ENCODE results near the gene FAM174B. TPM values are rescaled to one million over a fixed set of nuclear protein-coding genes. Genes with fewer than 3 reads are reported as not detected.

The FAM174B gene
- total RNA-seq, 4 donors from 2014 or later: 15.4 to 75.2 (median 18.3) TPM

DNA sequence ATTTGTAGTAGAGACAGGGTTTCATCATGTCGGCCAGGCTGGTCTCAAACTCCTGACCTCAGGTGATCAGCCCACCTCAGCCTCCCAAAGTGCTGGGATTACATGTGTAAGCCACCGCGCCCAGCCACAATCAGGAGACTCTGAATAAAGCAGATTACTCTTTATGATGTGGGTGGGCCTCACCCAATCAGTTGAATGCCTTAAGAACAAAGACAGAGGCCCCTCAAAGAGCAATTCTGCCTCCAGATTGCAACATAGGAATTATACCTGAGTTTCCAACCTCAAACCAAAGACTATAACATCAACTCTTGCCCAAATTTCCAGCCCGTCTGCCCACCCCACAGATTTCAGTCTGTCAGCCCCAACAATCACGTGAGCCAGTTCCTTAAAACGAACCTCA is 18.8 kb upstream of the FAM174B start:
- in situ Hi-C loops (cut with MboI; ENCODE audit: low pct_ligation_motif_present in 1 of 4, low pct_unique_long_range_greater_than_20kb in 1 of 4, low sequenced_read_pairs in 3 of 4): no loop called here
- 71 to 100% methylated on average over 2 to 6 of the region's 6 CpGs for WGBS, 2 donors (ENCODE audit: low coverage in 1 of 2)
- no peaks in the 10 kb centered on the region for H3K27me3 ChIP-seq
- no peaks in the 10 kb centered on the region for H3K9me3 ChIP-seq
- no peaks in the 10 kb centered on the region for H3K36me3 ChIP-seq
- intact Hi-C loops (cut with DNase I; ENCODE audit: low total_unique reads): no loop called here
- no peak overlapping the region for H3K27ac ChIP-seq
- H3K4me1 ChIP-seq: no peaks in the 10 kb centered on the region
- no peak for DNase-seq
- TF ChIP-seq POLR2A (IDR thresholded peaks at IDR 0.05): no peak
- H3K4me3 ChIP-seq: no peak overlapping the region

DNA sequence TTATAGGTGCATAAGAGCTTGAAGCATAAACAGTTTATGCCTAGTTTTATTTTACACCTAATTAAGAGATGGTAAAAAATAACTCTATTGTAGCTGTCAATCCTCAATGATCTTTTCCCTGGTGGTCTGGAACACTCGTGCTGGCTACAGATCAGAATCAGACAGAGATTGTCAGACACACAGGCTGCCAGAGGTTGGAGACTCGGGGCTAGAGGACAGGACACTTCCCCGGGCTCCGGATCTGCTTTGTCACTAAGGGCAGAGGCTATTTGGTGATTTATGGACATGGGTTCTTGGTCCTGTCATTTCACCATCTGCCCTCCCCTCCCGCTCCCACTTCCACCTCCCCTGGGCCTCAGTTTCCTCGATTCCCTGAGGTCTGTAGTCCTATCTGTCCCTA is 16.5 kb upstream of the FAM174B start:
- H3K27ac ChIP-seq: no peak overlapping the region
- no peaks in the 10 kb centered on the region for H3K9me3 ChIP-seq
- peaks cover 4 to 10% (median 8%) of the 10 kb centered on the region in 4 donors for H3K4me1 ChIP-seq
- H3K36me3 ChIP-seq: no peaks in the 10 kb centered on the region
- H3K27me3 ChIP-seq: no peaks in the 10 kb centered on the region
- in situ Hi-C loops (cut with MboI; ENCODE audit: low pct_ligation_motif_present in 1 of 4, low pct_unique_long_range_greater_than_20kb in 1 of 4, low sequenced_read_pairs in 3 of 4): no loop called here
- no peak overlapping the region for H3K4me3 ChIP-seq
- intact Hi-C loops (cut with DNase I; ENCODE audit: low total_unique reads): no loop called here
- WGBS, 2 donors (ENCODE audit: low coverage in 1 of 2): 53 to 80% methylated on average over 2 to 6 of the region's 6 CpGs
- no peak for DNase-seq
- TF ChIP-seq POLR2A (IDR thresholded peaks at IDR 0.05): no peak
- TF ChIP-seq, protein P1, sequence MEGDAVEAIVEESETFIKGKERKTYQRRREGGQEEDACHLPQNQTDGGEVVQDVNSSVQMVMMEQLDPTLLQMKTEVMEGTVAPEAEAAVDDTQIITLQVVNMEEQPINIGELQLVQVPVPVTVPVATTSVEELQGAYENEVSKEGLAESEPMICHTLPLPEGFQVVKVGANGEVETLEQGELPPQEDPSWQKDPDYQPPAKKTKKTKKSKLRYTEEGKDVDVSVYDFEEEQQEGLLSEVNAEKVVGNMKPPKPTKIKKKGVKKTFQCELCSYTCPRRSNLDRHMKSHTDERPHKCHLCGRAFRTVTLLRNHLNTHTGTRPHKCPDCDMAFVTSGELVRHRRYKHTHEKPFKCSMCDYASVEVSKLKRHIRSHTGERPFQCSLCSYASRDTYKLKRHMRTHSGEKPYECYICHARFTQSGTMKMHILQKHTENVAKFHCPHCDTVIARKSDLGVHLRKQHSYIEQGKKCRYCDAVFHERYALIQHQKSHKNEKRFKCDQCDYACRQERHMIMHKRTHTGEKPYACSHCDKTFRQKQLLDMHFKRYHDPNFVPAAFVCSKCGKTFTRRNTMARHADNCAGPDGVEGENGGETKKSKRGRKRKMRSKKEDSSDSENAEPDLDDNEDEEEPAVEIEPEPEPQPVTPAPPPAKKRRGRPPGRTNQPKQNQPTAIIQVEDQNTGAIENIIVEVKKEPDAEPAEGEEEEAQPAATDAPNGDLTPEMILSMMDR (IDR thresholded peaks at IDR 0.05): no peak
- no peak for TF ChIP-seq EP300 (IDR thresholded peaks at IDR 0.05; ENCODE audit: low read depth)
- no peak for TF ChIP-seq POLR2AphosphoS5 (IDR thresholded peaks at IDR 0.05)

DNA sequence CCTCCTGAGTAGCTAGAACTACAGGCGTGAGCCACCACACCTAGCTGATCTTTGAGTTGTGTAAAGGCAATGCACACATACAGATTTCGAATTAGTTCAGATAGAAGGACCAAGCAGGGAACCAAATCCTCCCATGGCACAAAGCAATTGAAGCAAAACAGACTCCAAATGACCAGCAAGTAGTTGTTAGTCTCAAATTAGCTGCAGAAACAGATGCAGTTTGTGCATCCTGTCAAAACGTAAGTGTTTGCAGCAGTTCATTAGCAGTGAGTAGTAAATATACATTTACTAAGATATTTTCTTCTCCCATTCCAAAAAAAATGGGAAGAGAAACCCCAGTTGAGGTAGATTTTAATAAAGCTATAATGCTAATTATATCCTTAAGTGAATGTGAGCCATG is 15.8 kb upstream of the FAM174B start:
- no peak for TF ChIP-seq POLR2A (IDR thresholded peaks at IDR 0.05)
- TF ChIP-seq, protein P1 (IDR thresholded peaks at IDR 0.05): no peak
- no peak for TF ChIP-seq EP300 (IDR thresholded peaks at IDR 0.05; ENCODE audit: low read depth)
- TF ChIP-seq POLR2AphosphoS5 (IDR thresholded peaks at IDR 0.05): no peak
- H3K9me3 ChIP-seq: no peaks in the 10 kb centered on the region
- no peaks in the 10 kb centered on the region for H3K27me3 ChIP-seq
- H3K36me3 ChIP-seq: no peaks in the 10 kb centered on the region
- intact Hi-C loops (cut with DNase I; ENCODE audit: low total_unique reads) (no loop called here), in situ Hi-C loops (cut with MboI; ENCODE audit: low pct_ligation_motif_present in 1 of 4, low pct_unique_long_range_greater_than_20kb in 1 of 4, low sequenced_read_pairs in 3 of 4) (no loop called here)
- 85 to 92% methylated on average over 1 to 3 of the region's 3 CpGs for WGBS, 2 donors (ENCODE audit: low coverage in 1 of 2)
- DNase-seq: no peak
- H3K4me1 ChIP-seq: peaks cover 5 to 17% (median 12%) of the 10 kb centered on the region in 4 donors
- no peak overlapping the region for H3K4me3 ChIP-seq
- H3K27ac ChIP-seq: no peak overlapping the region

DNA sequence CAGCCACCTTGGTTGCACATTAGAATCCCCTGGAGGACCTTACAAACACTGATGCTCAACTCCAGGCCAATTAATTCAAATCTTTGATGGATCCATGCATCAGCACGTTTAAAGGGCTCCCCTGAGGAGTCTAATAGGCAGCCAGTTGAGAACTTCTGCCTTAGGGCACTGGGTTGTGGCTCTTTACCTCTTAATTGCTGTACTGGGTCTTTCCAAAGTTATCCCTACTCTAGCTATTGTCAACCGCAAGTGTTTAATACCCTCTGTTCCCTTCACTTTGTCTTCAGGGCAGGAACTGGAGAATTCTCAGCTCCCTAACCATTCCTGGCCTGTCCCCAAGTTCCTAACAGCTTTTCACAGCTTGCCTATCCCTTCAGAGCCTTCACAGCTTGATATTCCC is 15.0 kb upstream of the FAM174B start:
- H3K27me3 ChIP-seq: no peaks in the 10 kb centered on the region
- in situ Hi-C loops (cut with MboI; ENCODE audit: low pct_ligation_motif_present in 1 of 4, low pct_unique_long_range_greater_than_20kb in 1 of 4, low sequenced_read_pairs in 3 of 4) (no loop called here), intact Hi-C loops (cut with DNase I; ENCODE audit: low total_unique reads) (no loop called here)
- H3K27ac ChIP-seq: no peak overlapping the region
- peaks cover 10 to 25% (median 19%) of the 10 kb centered on the region in 4 donors for H3K4me1 ChIP-seq
- TF ChIP-seq POLR2A (IDR thresholded peaks at IDR 0.05) (no peak), EP300 (IDR thresholded peaks at IDR 0.05; ENCODE audit: low read depth) (no peak), POLR2AphosphoS5 (IDR thresholded peaks at IDR 0.05) (no peak)
- TF ChIP-seq, protein P1 (IDR thresholded peaks at IDR 0.05): no peak
- H3K36me3 ChIP-seq: no peaks in the 10 kb centered on the region
- no peak overlapping the region for H3K4me3 ChIP-seq
- 83 to 94% methylated on average over 1 to 2 of the region's 2 CpGs for WGBS, 2 donors (ENCODE audit: low coverage in 1 of 2)
- no peaks in the 10 kb centered on the region for H3K9me3 ChIP-seq
- DNase-seq: no peak

DNA sequence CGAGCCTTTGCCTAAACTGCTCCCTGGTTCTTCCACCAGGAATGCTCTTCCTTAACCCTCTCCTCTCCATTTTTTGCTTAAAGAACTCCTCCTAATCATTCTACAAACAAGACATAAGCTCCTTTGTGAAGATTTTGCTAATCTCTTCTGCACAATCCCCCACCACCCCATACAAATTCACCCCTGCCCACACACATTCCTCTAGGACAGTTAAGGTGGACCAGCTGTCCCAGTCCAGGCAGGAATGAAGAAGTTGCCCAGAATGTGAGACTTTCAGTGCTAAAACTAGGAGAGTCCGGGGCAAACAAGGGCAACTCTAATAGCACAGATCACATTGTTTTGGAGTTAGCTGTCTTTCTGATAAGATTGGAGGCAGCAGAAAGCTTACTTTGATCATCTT is 13.9 kb upstream of the FAM174B start:
- H3K27me3 ChIP-seq: no peaks in the 10 kb centered on the region
- intact Hi-C loops (cut with DNase I; ENCODE audit: low total_unique reads) (loop anchor here (10.0 kb wide), 1 partner anchor 55 kb away; no protein-coding TSS in a partner anchor), in situ Hi-C loops (cut with MboI; ENCODE audit: low pct_ligation_motif_present in 1 of 4, low pct_unique_long_range_greater_than_20kb in 1 of 4, low sequenced_read_pairs in 3 of 4) (no loop called here)
- H3K36me3 ChIP-seq: no peaks in the 10 kb centered on the region
- WGBS, 2 donors (ENCODE audit: low coverage in 1 of 2): 67 to 73% methylated on average over 2 of the region's 2 CpGs
- peaks cover 10 to 36% (median 22%) of the 10 kb centered on the region in 4 donors for H3K4me1 ChIP-seq
- H3K27ac ChIP-seq: no peak overlapping the region
- no peak overlapping the region for H3K4me3 ChIP-seq
- no peak for TF ChIP-seq POLR2AphosphoS5 (IDR thresholded peaks at IDR 0.05)
- TF ChIP-seq EP300 (IDR thresholded peaks at IDR 0.05; ENCODE audit: low read depth): no peak
- TF ChIP-seq, protein P1 (IDR thresholded peaks at IDR 0.05): no peak
- TF ChIP-seq POLR2A (IDR thresholded peaks at IDR 0.05): no peak
- no peaks in the 10 kb centered on the region for H3K9me3 ChIP-seq
- DNase-seq: no peak
